ENCODE measurements around the gene CPED1.
"Not testable (repeated sequence)": the region's sequence is repeated elsewhere in the genome, so short reads cannot be mapped to it uniquely, and the experiment has no call there.

Gene CPED1

DNA sequence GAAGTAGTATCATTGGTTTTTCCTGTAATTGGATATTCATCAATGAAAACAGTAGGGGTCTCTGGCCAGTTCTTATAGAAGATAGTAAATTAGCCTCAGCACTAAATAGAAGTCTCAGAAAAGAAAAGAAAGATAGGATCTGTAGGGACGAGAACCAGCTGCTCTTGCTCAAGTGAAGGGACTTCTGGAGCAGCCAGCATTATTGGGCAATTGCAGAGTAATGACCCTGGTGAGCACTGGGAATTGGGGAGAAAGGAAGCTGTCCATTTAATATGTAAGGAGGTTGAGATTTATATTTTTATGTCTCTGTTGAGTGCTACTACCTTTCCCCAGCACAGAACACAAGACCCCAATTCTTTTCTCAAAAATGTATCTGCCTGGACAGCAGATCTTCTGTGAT, 279.1 kb downstream of the CPED1 start:
- no peak for DNase-seq

DNA sequence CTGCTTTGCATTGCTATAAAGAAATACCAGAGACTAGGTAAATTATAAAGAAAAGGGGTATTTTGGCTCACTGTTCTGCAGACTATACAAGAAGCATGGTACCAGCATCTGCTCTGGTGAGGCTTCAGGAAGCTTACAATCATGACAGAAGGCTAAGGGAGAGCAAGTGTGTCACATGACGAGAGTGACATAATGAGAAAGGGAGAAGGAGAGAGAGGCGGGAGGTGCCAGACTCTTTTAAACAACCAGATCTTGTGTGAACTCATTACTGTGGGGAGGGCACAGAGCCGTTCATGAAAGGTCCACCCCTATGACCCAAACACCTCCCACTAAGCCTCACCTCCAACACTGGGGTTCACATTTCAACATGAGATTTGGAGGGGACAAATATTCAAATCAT, 281.3 kb downstream of the CPED1 start:
- no peak for DNase-seq

DNA sequence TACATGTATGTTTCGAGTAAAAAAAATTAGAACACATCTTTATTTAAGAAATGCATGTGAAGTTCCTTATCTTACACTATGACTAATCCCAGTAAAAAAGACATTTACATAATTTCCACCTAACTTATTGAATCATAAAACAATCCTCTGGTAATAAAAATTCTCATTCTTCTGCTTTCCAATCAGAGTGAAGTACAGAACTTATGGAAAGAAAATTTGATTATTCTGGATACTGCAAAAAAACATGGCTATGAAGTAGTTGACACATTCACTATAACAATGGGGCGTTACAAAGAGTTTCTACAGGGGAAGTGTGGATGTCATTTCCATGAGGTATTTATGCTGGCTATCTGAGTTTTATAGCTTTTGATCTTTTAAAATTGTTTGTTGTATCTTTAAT, 282.6 kb downstream of the CPED1 start:
- no peak for DNase-seq

DNA sequence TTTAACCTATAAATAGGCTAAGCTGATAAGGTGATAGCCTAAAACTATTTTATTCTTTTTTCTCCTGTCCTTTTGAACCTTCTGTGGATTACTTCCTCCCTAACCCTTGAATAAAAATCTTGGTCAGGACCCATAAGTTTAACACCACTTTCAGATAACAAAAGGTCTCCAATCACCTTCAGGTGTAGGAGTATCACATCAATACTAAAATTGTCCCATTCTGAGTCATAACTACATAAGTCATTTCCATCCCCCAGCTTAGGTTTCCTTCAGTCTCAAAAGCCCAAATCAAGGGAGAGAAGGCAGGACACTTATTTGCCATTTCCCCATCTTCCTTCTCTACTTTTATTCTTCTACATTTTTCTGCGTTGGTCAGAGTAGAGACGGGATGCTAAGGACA, 283.4 kb downstream of the CPED1 start:
- DNase-seq = no peak

DNA sequence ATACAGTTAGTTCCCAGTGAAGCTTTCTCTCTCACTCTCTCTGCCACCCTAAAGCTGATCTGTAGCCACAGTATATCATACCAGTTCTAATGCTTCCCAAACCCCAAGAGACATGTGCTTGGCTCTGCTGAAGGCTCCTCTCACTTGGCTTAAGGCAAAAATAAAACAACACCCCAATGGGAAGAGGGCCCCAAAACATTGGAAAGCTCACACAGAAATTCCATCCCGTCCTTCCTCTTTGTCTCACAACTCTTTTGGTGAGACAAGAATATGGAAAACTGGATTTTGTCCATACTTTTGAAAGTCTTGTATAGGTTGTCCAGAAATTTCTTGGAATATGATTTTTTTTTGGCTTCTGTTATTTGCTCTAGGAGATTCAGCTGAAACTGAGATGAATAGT, 284.2 kb downstream of the CPED1 start:
- no peak for DNase-seq

- no peak for DNase-seq
Observed at GRCh38 chr7:121273467-121274167, 285.1 kb downstream of the CPED1 start.

- DNase-seq = no peak
Observed at GRCh38 chr7:121274467-121274866, 286.0 kb downstream of the CPED1 start.

- no peak for DNase-seq
Observed at GRCh38 chr7:121275204-121275603, 286.7 kb downstream of the CPED1 start.

DNA sequence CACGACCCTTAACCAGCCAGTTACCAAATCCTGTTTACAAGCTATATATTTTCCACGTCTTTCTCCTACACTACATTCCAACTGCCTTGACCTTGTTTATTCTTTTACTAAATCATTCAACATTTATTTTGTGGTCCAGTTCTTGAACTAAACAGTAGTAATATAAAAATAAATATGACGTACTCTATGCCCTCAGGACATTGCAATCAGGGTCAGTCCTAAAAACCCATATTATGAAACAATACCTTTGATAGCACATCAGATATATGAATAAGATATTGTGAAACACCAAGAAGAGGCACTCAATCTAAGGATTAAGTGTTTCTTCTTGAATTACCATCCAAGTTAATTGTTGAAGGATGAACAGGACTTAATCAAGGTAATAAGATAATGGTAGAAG, 287.8 kb downstream of the CPED1 start:
- no peak for DNase-seq

GRCh38 chr7:121278120-121279021, 289.9 kb downstream of the CPED1 start:
- DNase-seq = no peak

DNA sequence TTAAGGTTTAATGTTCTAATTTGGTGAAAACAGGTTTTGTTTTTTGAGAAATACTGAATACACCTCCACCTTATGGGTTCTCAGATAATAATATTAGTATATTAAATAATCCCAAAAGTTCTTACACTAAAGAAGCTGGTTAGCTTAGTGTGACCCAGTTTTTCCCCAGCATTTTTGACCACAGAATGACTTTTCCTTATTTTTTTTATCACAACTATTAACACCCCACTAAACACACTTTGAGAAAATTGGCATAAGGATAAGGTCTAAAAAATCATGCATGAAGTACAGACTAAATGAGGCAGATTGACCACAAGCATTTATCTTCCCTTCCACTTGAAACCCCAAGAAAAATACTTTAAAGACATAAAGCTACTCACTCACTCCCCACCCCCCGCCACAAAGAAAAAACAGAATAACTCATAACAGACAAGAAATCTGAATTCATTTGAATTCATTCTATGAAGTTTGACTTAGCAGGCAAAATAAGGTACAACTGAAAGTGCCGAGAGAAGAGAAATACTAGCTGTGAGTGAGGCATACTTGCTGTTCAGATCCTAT, 290.6 kb downstream of the CPED1 start:
- DNase-seq = no peak

DNA sequence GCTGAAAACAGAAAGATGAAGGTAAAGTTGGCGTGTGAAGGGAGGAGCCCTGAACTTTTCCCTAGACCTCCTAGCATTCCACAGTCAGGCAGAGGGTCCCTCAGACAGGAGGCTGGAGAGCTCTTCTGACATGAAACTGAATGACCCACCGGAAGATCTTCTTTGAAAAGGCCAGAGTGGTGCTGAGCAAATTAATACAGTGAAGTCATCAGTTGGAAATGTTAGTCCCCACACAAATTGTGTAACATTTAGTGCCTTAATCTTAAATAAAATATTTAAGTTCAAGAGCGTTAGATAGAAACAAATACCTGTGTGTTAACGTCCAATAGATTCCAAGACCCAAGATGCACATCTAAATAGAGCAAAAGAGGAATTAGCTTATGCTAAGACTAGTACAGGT, 291.3 kb downstream of the CPED1 start:
- DNase-seq = no peak

GRCh38 chr7:121280656-121281055, 292.1 kb downstream of the CPED1 start:
- DNase-seq = no peak

DNA sequence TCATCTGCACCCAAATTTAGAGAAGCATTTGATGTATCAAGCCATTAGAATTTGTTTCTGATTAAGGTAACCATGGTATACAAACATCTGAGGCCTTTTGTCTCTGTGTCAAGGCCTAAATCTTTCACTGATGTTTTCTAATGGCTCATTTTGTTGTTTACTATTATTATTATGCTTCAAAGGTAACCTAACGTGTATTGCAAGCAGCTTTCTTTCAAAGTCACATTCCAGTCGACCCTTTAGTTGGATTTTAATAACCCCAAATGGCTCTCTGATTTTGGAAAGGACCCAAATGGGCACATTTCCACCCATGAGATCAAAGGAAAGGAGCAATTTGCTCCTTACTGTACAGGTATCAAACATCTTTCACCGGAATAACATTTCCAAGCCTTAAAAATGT, 293.6 kb downstream of the CPED1 start:
- DNase-seq = no peak

- no peak for DNase-seq
Observed at GRCh38 chr7:121285066-121285667, 296.7 kb downstream of the CPED1 start.

DNA sequence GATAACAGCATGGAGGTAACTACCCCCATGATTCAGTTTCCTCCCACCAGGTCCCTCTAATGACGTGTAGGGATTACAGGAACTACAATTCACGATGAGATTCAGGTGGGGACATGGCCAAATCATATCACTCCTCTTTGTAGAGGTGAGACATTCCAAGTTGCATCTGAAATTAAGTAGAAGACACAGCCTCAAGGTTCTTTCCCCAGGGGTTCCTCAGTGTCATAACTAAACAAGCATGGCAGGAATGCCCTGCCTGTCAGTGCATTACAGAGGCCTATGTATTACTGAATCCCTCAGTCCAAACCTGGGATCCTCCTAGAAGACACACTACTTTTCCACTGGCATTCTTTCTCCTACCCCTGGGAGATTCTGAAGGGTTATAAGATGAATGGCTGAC, 297.7 kb downstream of the CPED1 start:
- no peak for DNase-seq

DNA sequence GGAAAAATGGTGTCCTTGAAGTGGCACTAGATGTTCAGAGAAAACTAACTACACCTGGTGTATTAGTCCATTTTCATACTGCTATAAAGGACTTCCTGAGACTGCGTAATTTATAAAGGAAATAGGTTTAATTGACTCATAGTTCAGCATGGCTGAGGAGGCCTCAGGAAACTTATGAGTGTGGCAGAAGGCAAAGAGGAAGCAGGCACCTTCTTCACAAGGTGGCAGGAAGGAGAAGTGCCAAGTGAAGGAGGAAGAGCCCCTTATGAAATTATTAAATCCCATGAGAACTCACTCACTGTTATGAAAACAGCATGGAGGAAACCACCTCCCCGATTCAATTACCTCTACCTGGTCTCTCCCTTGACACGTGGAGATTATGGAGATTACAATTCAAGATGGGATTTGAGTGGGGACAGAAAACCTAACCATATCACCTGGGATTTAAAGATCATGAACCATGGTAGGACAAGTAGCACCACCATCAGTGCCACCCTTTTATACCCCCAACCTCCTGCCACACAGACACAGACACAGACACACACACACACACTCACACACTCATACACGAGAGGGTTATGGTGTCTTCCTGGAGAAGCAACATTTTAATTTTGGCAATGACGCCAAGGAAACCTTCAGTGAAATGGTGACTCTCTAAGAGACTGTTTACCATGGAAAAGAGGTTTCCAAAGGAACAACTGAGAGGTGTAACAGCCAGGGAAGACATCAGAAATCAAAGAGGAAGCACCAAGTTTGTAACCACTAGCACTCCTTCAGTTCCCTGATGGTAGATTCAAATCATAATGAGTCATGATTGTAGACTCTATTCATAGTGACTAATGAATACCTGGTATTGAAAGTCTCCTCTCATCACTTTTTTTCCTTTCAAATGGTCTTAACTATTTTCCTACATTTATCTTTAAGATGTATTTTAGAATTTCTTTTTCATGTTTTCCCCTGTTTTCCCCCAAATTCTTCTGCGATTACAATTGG, 298.5 kb downstream of the CPED1 start:
- no peak for DNase-seq

- DNase-seq = no peak
Observed at GRCh38 chr7:121288894-121289293, 300.4 kb downstream of the CPED1 start.

DNA sequence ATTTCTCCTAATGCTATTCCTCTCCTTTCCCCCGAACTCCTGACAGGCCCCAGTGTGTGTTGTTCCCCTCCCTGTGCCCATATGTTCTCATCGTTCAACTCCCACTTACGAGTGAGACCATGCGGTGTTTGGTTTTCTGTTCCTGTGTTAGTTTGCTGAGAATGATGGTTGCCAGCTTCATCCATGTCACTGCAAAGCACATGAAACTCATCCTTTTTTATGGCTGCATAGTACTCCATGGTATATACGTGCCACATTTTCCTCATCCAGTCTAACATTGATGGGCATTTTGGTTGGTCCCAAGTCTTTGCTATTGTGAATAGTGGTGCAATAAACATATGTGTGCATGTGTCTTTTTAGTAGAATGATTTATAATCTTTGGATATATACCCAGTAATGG, 301.4 kb downstream of the CPED1 start:
- DNase-seq = not testable (repeated sequence)

GRCh38 chr7:121294448-121294992, 306.0 kb downstream of the CPED1 start:
- no peak for DNase-seq

DNA sequence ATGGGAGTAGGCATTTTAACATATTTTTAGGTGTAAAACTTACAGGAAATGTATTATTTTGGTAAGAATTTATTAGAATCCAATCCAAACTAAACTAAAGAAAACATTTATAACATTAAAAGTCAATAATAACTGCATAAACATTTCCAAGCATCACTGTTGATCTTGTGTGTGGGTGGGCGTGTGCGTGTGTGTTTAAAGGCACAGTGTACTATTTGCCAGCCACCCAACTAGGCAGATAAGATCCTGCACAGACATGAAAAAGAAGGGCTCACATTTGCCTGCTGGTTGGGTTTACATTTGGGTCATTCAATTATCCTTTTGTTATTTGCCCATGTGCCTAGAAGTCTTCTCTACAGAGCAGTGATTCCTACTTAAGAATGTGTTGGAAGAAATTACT, 309.3 kb downstream of the CPED1 start:
- no peak for DNase-seq

DNA sequence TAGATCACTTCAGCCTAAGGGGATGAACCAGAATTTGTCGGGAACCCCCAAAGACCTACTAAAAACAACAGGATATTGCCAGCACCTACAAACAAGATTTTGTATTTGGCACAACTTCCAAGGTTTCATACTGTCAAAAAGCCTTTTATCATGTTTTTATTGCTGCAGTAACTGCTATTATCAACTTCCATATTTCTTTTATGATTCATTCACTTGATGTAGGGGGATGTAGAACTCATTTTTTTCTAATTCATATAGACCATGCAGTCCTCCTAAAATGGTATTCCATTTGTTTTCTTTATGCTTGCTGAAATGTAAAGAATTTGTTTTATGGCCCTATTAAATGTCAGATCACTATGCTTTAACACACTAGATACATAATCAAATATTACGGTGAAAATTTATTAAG, 310.3 kb downstream of the CPED1 start:
- DNase-seq = no peak
